Astrocyte of the spinal cord (primary cell): ENCODE measurements around the gene ARHGAP32.
"Not testable (repeated sequence)": the region's sequence is repeated elsewhere in the genome, so short reads cannot be mapped to it uniquely, and the experiment has no call there.

Source experiments
- DNase-seq: peaks from one replicate; pipeline ENCODE4 v3.0.0; 2011; ENCODE audit warnings: low read depth, low spot score
- H3K4me3 ChIP-seq: 2 replicates; pipeline ENCODE4 v1.5.1; 2011; ENCODE audit warnings: low read depth, mild to moderate bottlenecking, low read length, moderate library complexity
- CTCF ChIP-seq: IDR thresholded peaks from 2 replicates; pipeline ENCODE4 v1.5.1; 2012; ENCODE audit warnings: low read depth, mild to moderate bottlenecking, low read length, inconsistent platforms
- in situ Hi-C: cut with HindIII; loops from 2 replicates; pipeline ENCODE4 v1.10.0; 2017; ENCODE audit warnings: low sequenced_read_pairs

The ARHGAP32 gene

GRCh38 chr11:129190087-129190486, 2.0 kb downstream of the ARHGAP32 start:
- DNase-seq, result no peak
- in situ Hi-C loops, result no loop called here

GRCh38 chr11:129189646-129190045, 2.5 kb downstream of the ARHGAP32 start:
- DNase-seq, result no peak
- no peak for TF ChIP-seq CTCF
- in situ Hi-C loops, result no loop called here
- no peak overlapping the region for H3K4me3 ChIP-seq

More at GRCh38 chr11:129190087-129190486, 2.0 kb downstream of the ARHGAP32 start:
- no peak overlapping the region for H3K4me3 ChIP-seq
- no peak for TF ChIP-seq CTCF

- in situ Hi-C loops, DNase-seq, H3K4me3 ChIP-seq: not testable (repeated sequence)
These were observed 7.0 kb downstream of the ARHGAP32 start for GRCh38 chr11:129185082-129185481.

GRCh38 chr11:129184581-129184980, 7.5 kb downstream of the ARHGAP32 start:
- in situ Hi-C loops, result no loop called here
- no peak overlapping the region for H3K4me3 ChIP-seq
- DNase-seq, result no peak
- no peak for TF ChIP-seq CTCF

- no peak for TF ChIP-seq CTCF
- no peak overlapping the region for H3K4me3 ChIP-seq
- no peak for DNase-seq
- in situ Hi-C loops, result no loop called here
These were observed 24.8 kb downstream of the ARHGAP32 start for GRCh38 chr11:129167315-129167714.

GRCh38 chr11:129163714-129164164, 28.4 kb downstream of the ARHGAP32 start:
- DNase-seq, result no peak
- in situ Hi-C loops, result no loop called here
- H3K4me3 ChIP-seq, result no peak overlapping the region
- TF ChIP-seq CTCF, result no peak

- DNase-seq, in situ Hi-C loops, H3K4me3 ChIP-seq: not testable (repeated sequence)
These were observed 35.0 kb downstream of the ARHGAP32 start for GRCh38 chr11:129157080-129157479.

- no peak for DNase-seq
- in situ Hi-C loops, result no loop called here
- TF ChIP-seq CTCF, result no peak
- H3K4me3 ChIP-seq, result no peak overlapping the region
These were observed 36.4 kb downstream of the ARHGAP32 start for GRCh38 chr11:129155745-129156144.
